H9 (cell line): ENCODE data around the gene TRPV4. TPM values are rescaled to one million over a fixed set of nuclear protein-coding genes. Genes with fewer than 3 reads are reported as not detected.
"Not testable (repeated sequence)": the region's sequence is repeated elsewhere in the genome, so short reads cannot be mapped to it uniquely, and the experiment has no call there.

Experiments used
- DNase-seq: peaks from one replicate; pipeline ENCODE4 v3.0.0-alpha.2; 2017
- H2AFZ ChIP-seq: one replicate; pipeline ENCODE4 v1.6.1; 2013; ENCODE audit warnings: mild to moderate bottlenecking, low read length, control low read depth, moderate library complexity
- H2AK5ac ChIP-seq: 2 replicates; pipeline ENCODE4 v1.6.1; 2013; ENCODE audit warnings: low read length, control low read depth, mixed read lengths; ENCODE audit not compliant: insufficient read length
- H2BK120ac ChIP-seq: one replicate; pipeline ENCODE4 v1.6.1; 2013; ENCODE audit warnings: low read depth, mild to moderate bottlenecking, low read length, control low read depth, inconsistent platforms; ENCODE audit not compliant: poor library complexity, severe bottlenecking
- H2BK12ac ChIP-seq: 2 replicates; pipeline ENCODE4 v1.6.1; 2013; ENCODE audit warnings: low read length, control low read depth, mixed read lengths, low read depth; ENCODE audit not compliant: insufficient read length
- H2BK15ac ChIP-seq: 2 replicates; pipeline ENCODE4 v1.6.1; 2013; ENCODE audit warnings: low read depth, low read length, control low read depth
- H2BK20ac ChIP-seq: one replicate; pipeline ENCODE4 v1.6.1; 2013; ENCODE audit warnings: low read depth, mild to moderate bottlenecking, low read length, control low read depth, inconsistent platforms; ENCODE audit not compliant: poor library complexity, severe bottlenecking
- H2BK5ac ChIP-seq: 2 replicates; pipeline ENCODE4 v1.6.1; 2013; ENCODE audit warnings: low read length, control low read depth, mixed read lengths; ENCODE audit not compliant: insufficient read length
- H3K14ac ChIP-seq: 2 replicates; pipeline ENCODE4 v1.6.1; 2013; ENCODE audit warnings: low read length, control low read depth; ENCODE audit not compliant: insufficient read depth
- H3K18ac ChIP-seq: 2 replicates; pipeline ENCODE4 v1.6.1; 2013; ENCODE audit warnings: low read depth, mild to moderate bottlenecking, mixed read lengths, low read length, control low read depth; ENCODE audit not compliant: insufficient read length
- H3K23ac ChIP-seq: 2 replicates; pipeline ENCODE4 v1.6.1; 2013; ENCODE audit warnings: low read length, control low read depth, mixed read lengths, low read depth; ENCODE audit not compliant: insufficient read length
- H3K23me2 ChIP-seq: 2 replicates; pipeline ENCODE4 v1.6.1; 2013; ENCODE audit warnings: low read depth, mild to moderate bottlenecking, mixed read lengths, low read length, control low read depth; ENCODE audit not compliant: insufficient read length, poor library complexity, severe bottlenecking
- H3K27ac ChIP-seq: 2 replicates; pipeline ENCODE4 v1.5.1; 2013; ENCODE audit warnings: low read length, control low read depth, mixed read lengths, low read depth; ENCODE audit not compliant: insufficient read length
- H3K27me3 ChIP-seq: 2 replicates; pipeline ENCODE4 v1.6.1; 2013; ENCODE audit warnings: low read length, control low read depth, inconsistent platforms; ENCODE audit not compliant: insufficient read depth
- H3K4ac ChIP-seq: 2 replicates; pipeline ENCODE4 v1.6.1; 2013; ENCODE audit warnings: low read depth, mild to moderate bottlenecking, control low read depth, inconsistent platforms, low read length, moderate library complexity
- H3K4me1 ChIP-seq: 2 replicates; pipeline ENCODE4 v1.6.1; 2013; ENCODE audit warnings: low read length, control low read depth, inconsistent platforms; ENCODE audit not compliant: insufficient read depth
- H3K4me2 ChIP-seq: 2 replicates; pipeline ENCODE4 v1.6.1; 2013; ENCODE audit warnings: low read length, control low read depth, mixed read lengths; ENCODE audit not compliant: insufficient read length, insufficient read depth
- H3K56ac ChIP-seq: 2 replicates; pipeline ENCODE4 v1.6.1; 2013; ENCODE audit warnings: low read depth, mild to moderate bottlenecking, mixed read lengths, low read length, control low read depth; ENCODE audit not compliant: insufficient read length
- H3K79me1 ChIP-seq: 2 replicates; pipeline ENCODE4 v1.6.1; 2013; ENCODE audit warnings: low read depth, mild to moderate bottlenecking, moderate library complexity, low read length, control low read depth, inconsistent platforms; ENCODE audit not compliant: insufficient read depth, poor library complexity, severe bottlenecking
- H3K79me2 ChIP-seq: 2 replicates; pipeline ENCODE4 v1.6.1; 2013; ENCODE audit warnings: low read length, control low read depth, inconsistent platforms; ENCODE audit not compliant: insufficient read depth
- H3K9ac ChIP-seq: 2 replicates; pipeline ENCODE4 v1.6.1; 2013; ENCODE audit warnings: low read length, control low read depth, mixed read lengths; ENCODE audit not compliant: insufficient read length; ENCODE audit errors: extremely low read depth
- H3K9me3 ChIP-seq: one replicate; pipeline ENCODE4 v1.6.1; 2013; ENCODE audit warnings: low read depth, low read length, inconsistent platforms; ENCODE audit not compliant: control insufficient read depth
- H3T11ph ChIP-seq: one replicate; pipeline ENCODE4 v1.6.1; 2013; ENCODE audit warnings: mild to moderate bottlenecking, low read length, control low read depth, inconsistent platforms
- H4K20me1 ChIP-seq: one replicate; pipeline ENCODE4 v1.6.1; 2013; ENCODE audit not compliant: control insufficient read depth, insufficient read length, insufficient read depth
- H4K5ac ChIP-seq: 2 replicates; pipeline ENCODE4 v1.6.1; 2013; ENCODE audit warnings: low read depth, mild to moderate bottlenecking, mixed read lengths, low read length, control low read depth; ENCODE audit not compliant: insufficient read length
- H4K8ac ChIP-seq: replicated peaks from 2 replicates; pipeline ENCODE4 v1.6.1; 2013; ENCODE audit warnings: low read length, control low read depth, mixed read lengths, low read depth; ENCODE audit not compliant: insufficient read length
- H4K91ac ChIP-seq: 2 replicates; pipeline ENCODE4 v1.6.1; 2013; ENCODE audit warnings: low read depth, mild to moderate bottlenecking, moderate library complexity, mixed read lengths, low read length, control low read depth; ENCODE audit not compliant: insufficient read length
- H3K27ac Mint-ChIP-seq, 3 experiments: 2 replicates in 2 of 3; 3 replicates in 1 of 3; pipeline ENCODE4 v1.8.0; 2020 to 2021; ENCODE audit warnings: mixed read lengths in 3 of 3, mild to moderate bottlenecking in 1 of 3, moderate library complexity in 1 of 3
- H3K27me3 Mint-ChIP-seq: 2 replicates; pipeline ENCODE4 v1.8.0; 2021; ENCODE audit warnings: low read depth, mild to moderate bottlenecking, moderate library complexity, mixed read lengths
- H3K36me3 Mint-ChIP-seq, 3 experiments: 2 replicates in 2 of 3; 3 replicates in 1 of 3; pipeline ENCODE4 v1.8.0; 2020 to 2021; ENCODE audit warnings: low read depth in 3 of 3, mixed read lengths in 3 of 3; ENCODE audit not compliant: insufficient read depth in 1 of 3
- H3K4me1 Mint-ChIP-seq, 2 experiments: 2 replicates each; pipeline ENCODE4 v1.8.0; 2020; ENCODE audit warnings: mixed read lengths in 2 of 2
- H3K4me3 Mint-ChIP-seq, 2 experiments: 2 replicates in 1 of 2; 3 replicates in 1 of 2; pipeline ENCODE4 v1.8.0; 2020 to 2021; ENCODE audit warnings: mild to moderate bottlenecking in 2 of 2, mixed read lengths in 2 of 2, moderate library complexity in 1 of 2
- H3K9me3 Mint-ChIP-seq, 2 experiments: 2 replicates in 1 of 2; 3 replicates in 1 of 2; pipeline ENCODE4 v1.8.0; 2020; ENCODE audit warnings: mild to moderate bottlenecking in 2 of 2, mixed read lengths in 2 of 2, moderate library complexity in 1 of 2
- CTCF ChIP-seq: fragments of 200-600 bp; sonication (generic); conservative IDR thresholded peaks from 3 replicates; pipeline ENCODE4 v1.8.0; 2021; ENCODE audit warnings: antibody characterized with exemption, mild to moderate bottlenecking
- WGBS: extraction: QIAGEN DNeasy Blood & Tissue Kit; methylation state at CpG from one replicate; pipeline ENCODE4 v1.1.7; 2013; ENCODE audit warnings: missing lambda C conversion rate, low lambda C conversion rate, mixed read lengths; ENCODE audit not compliant: insufficient read length; ENCODE audit errors: extremely low coverage; 5-methylcytosine and 5-hydroxymethylcytosine counted together
- total RNA-seq: library from RNA; stranded (reverse); gene quantifications from 2 replicates; pipeline ENCODE4 v1.2.1, GENCODE V29; 2021

The TRPV4 gene
- total RNA-seq, 1 experiment from 2014 or later: 4.9 TPM

GRCh38 chr12:109863847-109864712 lies 30.9 kb upstream of the TRPV4 start:
- Histone ChIP-seq H4K91ac (no peak overlapping the region), H3K79me1 (peaks cover 2% of the 10 kb centered on the region), H2BK12ac (no peak overlapping the region), H4K5ac (no peak overlapping the region), H3K23ac (no peak overlapping the region), H3K27me3 (no peaks in the 10 kb centered on the region), H3K9me3 (no peaks in the 10 kb centered on the region), H2BK120ac (no peak overlapping the region), H3K23me2 (no peaks in the 10 kb centered on the region), H3K79me2 (no peaks in the 10 kb centered on the region), H2BK5ac (no peak overlapping the region), H3K9ac (no peak overlapping the region), H3K56ac (no peak overlapping the region), H2AFZ (no peak overlapping the region), H3K4me2 (no peak overlapping the region), H2BK20ac (no peak overlapping the region), H4K8ac (no peak overlapping the region), H3K18ac (no peak overlapping the region), H3K4me1 (peaks cover 4% of the 10 kb centered on the region), H3K27ac (no peak overlapping the region), H3K4ac (no peak overlapping the region), H4K20me1 (no peaks in the 10 kb centered on the region), H2BK15ac (no peak overlapping the region), H3K14ac (peak overlapping the region; percentile 17; the same call in 1 of the 2 replicates), H2AK5ac (no peak overlapping the region), H3T11ph (no peak overlapping the region)
- Mint-ChIP-seq H3K36me3 (peaks cover 0 to 1% (median 0%) of the 10 kb centered on the region in 3 experiments; a peak in 1 of 7 replicates), H3K27me3 (no peaks in the 10 kb centered on the region), H3K4me3 (no peak overlapping the region), H3K27ac (peak overlapping the region in 2 of 3 experiments; percentile 30 to 48; a peak in 1 of 7 replicates), H3K4me1 (peaks cover 7 to 11% of the 10 kb centered on the region in 2 experiments), H3K9me3 (no peaks in the 10 kb centered on the region)
- WGBS: no CpG with 5 or more reads among the region's 9 CpGs
- TF ChIP-seq CTCF: no peak
- no peak for DNase-seq

- WGBS: no CpG with 5 or more reads among the region's 9 CpGs
- H3K14ac ChIP-seq, H3K36me3 Mint-ChIP-seq, H2BK5ac ChIP-seq, H3K27ac ChIP-seq, H3K23ac ChIP-seq, H3K27ac Mint-ChIP-seq, H3K4me3 Mint-ChIP-seq, H3K4me1 ChIP-seq, H3K79me1 ChIP-seq, H2AFZ ChIP-seq, H2BK20ac ChIP-seq, H4K91ac ChIP-seq, H2BK15ac ChIP-seq, H4K5ac ChIP-seq, H3K4ac ChIP-seq, H3T11ph ChIP-seq, H3K4me2 ChIP-seq, H4K8ac ChIP-seq, H3K9me3 Mint-ChIP-seq, H3K9ac ChIP-seq, H2BK120ac ChIP-seq, H4K20me1 ChIP-seq, H3K23me2 ChIP-seq, H2AK5ac ChIP-seq, H3K18ac ChIP-seq, H3K79me2 ChIP-seq, H3K27me3 ChIP-seq, H3K56ac ChIP-seq, DNase-seq, H3K9me3 ChIP-seq, H3K27me3 Mint-ChIP-seq, H2BK12ac ChIP-seq: not testable (repeated sequence)
- H3K4me1 Mint-ChIP-seq: peaks cover 7 to 11% of the 10 kb centered on the region in 2 experiments
Measured at GRCh38 chr12:109862491-109862890, 29.3 kb upstream of the TRPV4 start.
